ENCODE measurements around the gene DUT.
"Not testable (repeated sequence)": the region's sequence is repeated elsewhere in the genome, so short reads cannot be mapped to it uniquely, and the experiment has no call there.

Gene DUT

GRCh38 chr15:48325400-48325799, 5.8 kb upstream of the DUT start:
- no peaks in the 10 kb centered on the region for H3K9me3 ChIP-seq (ENCODE audit: insufficient read depth, low read length)
- H3K9ac ChIP-seq (ENCODE audit: low read length), result no peak overlapping the region
- H2AFZ ChIP-seq (ENCODE audit: low read depth, low read length, severe bottlenecking), result no peak overlapping the region
- H4K20me1 ChIP-seq (ENCODE audit: low read depth, low read length), result no peaks in the 10 kb centered on the region
- H3F3A ChIP-seq (ENCODE audit: insufficient read depth), result no peaks in the 10 kb centered on the region
- H3K36me3 ChIP-seq (ENCODE audit: low read length), result no peaks in the 10 kb centered on the region
- no peak overlapping the region for H3K27ac ChIP-seq (ENCODE audit: low read depth, low read length)
- H3K9me2 ChIP-seq (replicated peaks; ENCODE audit: insufficient read depth, low read length), result no peaks in the 10 kb centered on the region
- peaks cover 13% of the 10 kb centered on the region for H3K79me2 ChIP-seq (ENCODE audit: insufficient read depth, low read length)
- no peak overlapping the region for H3K4me2 ChIP-seq (ENCODE audit: low read depth, low read length, poor library complexity, severe bottlenecking)
- no peaks in the 10 kb centered on the region for H3K27me3 ChIP-seq (ENCODE audit: low read length)
- TF ChIP-seq EZH2phosphoT487 (conservative IDR thresholded peaks at IDR 0.05; ENCODE audit: low read length), result no peak
- TF ChIP-seq CTCF (IDR thresholded peaks at IDR 0.05; ENCODE audit: insufficient read depth, low read length, poor library complexity, severe bottlenecking), result no peak
- H3K4me3 ChIP-seq (ENCODE audit: insufficient read depth, low read length, poor library complexity, severe bottlenecking), result no peak overlapping the region

- H2AFZ ChIP-seq (ENCODE audit: low read depth, low read length, severe bottlenecking); H3K4me2 ChIP-seq (ENCODE audit: low read depth, low read length, poor library complexity, severe bottlenecking): not testable (repeated sequence)
These were observed 5.0 kb upstream of the DUT start for GRCh38 chr15:48326180-48326579.

GRCh38 chr15:48330105-48330785, 984 bp upstream of the DUT start:
- H3K4me2 ChIP-seq (ENCODE audit: low read depth, low read length, poor library complexity, severe bottlenecking), result peak overlapping the region; percentile 94
- peak overlapping the region; percentile 95 for H3K4me3 ChIP-seq (ENCODE audit: insufficient read depth, low read length, poor library complexity, severe bottlenecking)
- no peaks in the 10 kb centered on the region for H3K9me2 ChIP-seq (replicated peaks; ENCODE audit: insufficient read depth, low read length)
- peaks cover 6% of the 10 kb centered on the region; the same call in 1 of the 2 replicates for H3F3A ChIP-seq (ENCODE audit: insufficient read depth)
- H3K9me3 ChIP-seq (ENCODE audit: insufficient read depth, low read length), result no peaks in the 10 kb centered on the region
- 0 out of 2 replicates have a peak, but pooled peaks cover 13% of the 10 kb centered on the region for H4K20me1 ChIP-seq (ENCODE audit: low read depth, low read length)
- H3K36me3 ChIP-seq (ENCODE audit: low read length), result peaks cover 12% of the 10 kb centered on the region
- TF ChIP-seq EZH2phosphoT487 (conservative IDR thresholded peaks at IDR 0.05; ENCODE audit: low read length) (no peak), CTCF (IDR thresholded peaks at IDR 0.05; ENCODE audit: insufficient read depth, low read length, poor library complexity, severe bottlenecking) (no peak)
- H3K27me3 ChIP-seq (ENCODE audit: low read length), result no peaks in the 10 kb centered on the region
- H3K9ac ChIP-seq (ENCODE audit: low read length), result peak overlapping the region; percentile 99
- H3K79me2 ChIP-seq (ENCODE audit: insufficient read depth, low read length), result peaks cover 52% of the 10 kb centered on the region
- H2AFZ ChIP-seq (ENCODE audit: low read depth, low read length, severe bottlenecking), result no peak overlapping the region
- H3K27ac ChIP-seq (ENCODE audit: low read depth, low read length), result peak overlapping the region; percentile 88

More at GRCh38 chr15:48326180-48326579, 5.0 kb upstream of the DUT start:
- not testable (repeated sequence) for H3F3A ChIP-seq (ENCODE audit: insufficient read depth); H3K27ac ChIP-seq (ENCODE audit: low read depth, low read length); H3K9me2 ChIP-seq (replicated peaks; ENCODE audit: insufficient read depth, low read length); H4K20me1 ChIP-seq (ENCODE audit: low read depth, low read length); H3K36me3 ChIP-seq (ENCODE audit: low read length); H3K9ac ChIP-seq (ENCODE audit: low read length); H3K4me3 ChIP-seq (ENCODE audit: insufficient read depth, low read length, poor library complexity, severe bottlenecking); H3K9me3 ChIP-seq (ENCODE audit: insufficient read depth, low read length); H3K27me3 ChIP-seq (ENCODE audit: low read length)
- peaks cover 19% of the 10 kb centered on the region for H3K79me2 ChIP-seq (ENCODE audit: insufficient read depth, low read length)
